HepG2 (cell line): Measurements from ENCODE around the gene ZNF770. TPM values are rescaled to one million over a fixed set of nuclear protein-coding genes. Genes with fewer than 3 reads are reported as not detected.

Experiments
- BCL3 ChIP-seq: sonication (generic); formaldehyde crosslinking; IDR thresholded peaks from 2 replicates; pipeline ENCODE4 v1.5.1; 2020; ENCODE audit warnings: mild to moderate bottlenecking, missing genetic modification reagents, moderate library complexity
- CHD2 ChIP-seq: IDR thresholded peaks from 2 replicates; pipeline ENCODE4 v1.6.1; 2011; ENCODE audit warnings: low read depth, low read length, improper control_type of control experiment
- CREBL2 ChIP-seq: sonication (generic); formaldehyde crosslinking; IDR thresholded peaks from 2 replicates; pipeline ENCODE4 v1.8.1; 2023; ENCODE audit warnings: missing genetic modification reagents, mild to moderate bottlenecking, borderline replicate concordance
- CTCF ChIP-seq: sonication (generic); formaldehyde crosslinking; IDR thresholded peaks from 2 replicates; pipeline ENCODE4 v1.5.0; 2020; ENCODE audit warnings: mild to moderate bottlenecking, missing genetic modification reagents, moderate library complexity
- E2F1 ChIP-seq: sonication (generic); formaldehyde crosslinking; IDR thresholded peaks from 2 replicates; pipeline ENCODE4 v1.5.0; 2020; ENCODE audit warnings: missing genetic modification reagents
- GATAD1 ChIP-seq: IDR thresholded peaks from 2 replicates; pipeline ENCODE4 v1.6.1; 2016; ENCODE audit warnings: missing genetic modification reagents, missing compliant biosample characterization
- GMEB1 ChIP-seq: sonication (generic); formaldehyde crosslinking; IDR thresholded peaks from 2 replicates; pipeline ENCODE4 v1.5.1; 2020; ENCODE audit warnings: missing genetic modification reagents, mild to moderate bottlenecking, borderline replicate concordance
- NAIF1 ChIP-seq: sonication (generic); formaldehyde crosslinking; IDR thresholded peaks from 2 replicates; pipeline ENCODE4 v1.5.0; 2020; ENCODE audit warnings: mild to moderate bottlenecking, missing genetic modification reagents, borderline replicate concordance
- NKX3-1 ChIP-seq: sonication (generic); formaldehyde crosslinking; IDR thresholded peaks from 2 replicates; pipeline ENCODE4 v1.5.0; 2020; ENCODE audit warnings: missing genetic modification reagents
- NR2F1 ChIP-seq, 2 experiments: fragments of 450-650 bp in 1 of 2; formaldehyde crosslinking in 1 of 2; IDR thresholded peaks; 2 replicates each; pipeline versions ENCODE4 v1.5.0 to v1.6.1; 2016 to 2020; ENCODE audit warnings: mild to moderate bottlenecking in 1 of 2, missing compliant biosample characterization in 1 of 2, missing genetic modification reagents in 1 of 2, moderate library complexity in 1 of 2
- SIX1 ChIP-seq: sonication (generic); formaldehyde crosslinking; IDR thresholded peaks from 2 replicates; pipeline ENCODE4 v1.4.0; 2020; ENCODE audit warnings: missing genetic modification reagents, borderline replicate concordance
- USF2 ChIP-seq, 2 experiments: sonication (generic) in 1 of 2; formaldehyde crosslinking in 1 of 2; IDR thresholded peaks; 2 replicates each; pipeline versions ENCODE4 v1.5.1 to v1.6.1; 2011 to 2020; ENCODE audit warnings: borderline replicate concordance in 1 of 2, low read depth in 1 of 2, low read length in 1 of 2, mild to moderate bottlenecking in 1 of 2, missing genetic modification reagents in 1 of 2, moderate library complexity in 1 of 2
- YEATS2 ChIP-seq: sonication (generic); formaldehyde crosslinking; IDR thresholded peaks from 2 replicates; pipeline ENCODE4 v1.4.0; 2020; ENCODE audit warnings: missing genetic modification reagents, borderline replicate concordance
- ZC3H13 ChIP-seq: sonication (generic); formaldehyde crosslinking; IDR thresholded peaks from 2 replicates; pipeline ENCODE4 v1.8.1; 2023; ENCODE audit warnings: mild to moderate bottlenecking, missing genetic modification reagents, moderate library complexity
- ZNF225 ChIP-seq: sonication (generic); formaldehyde crosslinking; IDR thresholded peaks from 2 replicates; pipeline ENCODE4 v1.4.0; 2020; ENCODE audit warnings: mild to moderate bottlenecking, missing genetic modification reagents
- ZNF296 ChIP-seq: sonication (generic); formaldehyde crosslinking; conservative IDR thresholded peaks from 2 replicates; pipeline ENCODE4 v1.5.0; 2020; ENCODE audit warnings: mild to moderate bottlenecking, missing genetic modification reagents
- ZSCAN25 ChIP-seq: sonication (generic); formaldehyde crosslinking; IDR thresholded peaks from 2 replicates; pipeline ENCODE4 v1.8.0; 2022; ENCODE audit warnings: mild to moderate bottlenecking, missing genetic modification reagents
- polyA plus RNA-seq, 8 experiments: library from polyadenylated mRNA; depleted of rRNA in 3 of 8; stranded (reverse) in 7 of 8; unstranded in 1 of 8; fragments of >200 nt; fragmentation: Illumina TruSeq in 4 of 8; extraction: Trizol in 4 of 8; gene quantifications; 2 replicates each; pipeline versions ENCODE4 v1.2.1 to v1.2.3, GENCODE V29; 2011 to 2016; ENCODE audit warnings: low read depth in 4 of 8, missing spikeins in 1 of 8, mixed read lengths in 1 of 8; ENCODE audit not compliant: insufficient read depth in 1 of 8
- total RNA-seq, 5 experiments: library from RNA; depleted of rRNA; stranded (reverse); fragments of >200 nt; fragmentation: Illumina TruSeq; extraction: Trizol; gene quantifications; 2 replicates each; pipeline ENCODE4 v1.2.3, GENCODE V29; 2016; ENCODE audit warnings: low read depth in 1 of 5

Gene ZNF770
- total and polyA plus RNA-seq, 2 of the 13 experiments (the other 11 are each of a cell fraction or from before 2014, with no cell fraction given), result 15.5 to 33.1 TPM

GRCh38 chr15:34969340-34970097 lies 18.6 kb downstream of the ZNF770 start, which contains the start of gene AQR (continued):
- TF ChIP-seq SIX1 (CRISPR knock-in tag) (no peak), ZSCAN25 (CRISPR knock-in tag) (no peak), BCL3 (no peak), GATAD1 (CRISPR knock-in tag) (peak; percentile 99), ZNF296 (CRISPR knock-in tag) (no peak), CTCF (CRISPR knock-in tag) (peak; percentile 96), ZNF225 (CRISPR knock-in tag) (no peak), NKX3-1 (CRISPR knock-in tag) (peak; percentile 70; the same call in 1 of the 2 replicates), YEATS2 (CRISPR knock-in tag) (peak; percentile 98), USF2 (IDR thresholded peaks at IDR 0.05; ENCODE audit: low read depth, low read length) (no peak), USF2 (CRISPR knock-in tag; IDR thresholded peaks at IDR 0.05; ENCODE audit: borderline replicate concordance) (no peak), CHD2 (0 out of 2 replicates have a peak, but pooled peaks have one; percentile 38), CREBL2 (CRISPR knock-in tag) (no peak), NR2F1 (CRISPR knock-in tag; IDR thresholded peaks at IDR 0.05) (no peak), ZC3H13 (CRISPR knock-in tag) (no peak; the same call in 1 of the 2 replicates), GMEB1 (peak; percentile 81; the same call in 1 of the 2 replicates), NAIF1 (no peak; the same call in 1 of the 2 replicates), E2F1 (CRISPR knock-in tag) (no peak; the same call in 1 of the 2 replicates)
